ENCODE measurements around the gene TRIM63. TPM values are rescaled to one million over a fixed set of nuclear protein-coding genes. Genes with fewer than 3 reads are reported as not detected.
A peak's percentile ranks its signal among the peaks of the same experiment; 100 is the strongest.

Gene TRIM63
- total and polyA plus RNA-seq, 9 of the 15 experiments (the other 6 are each of a cell fraction or from before 2014, with no cell fraction given), result 0.08 to 0.57 (median 0.36) TPM

GRCh38 chr1:26017606-26018005 is 49.8 kb downstream of the TRIM63 start (continued):
- no peak for TF ChIP-seq ETS1 (conservative IDR thresholded peaks at IDR 0.05; ENCODE audit: control insufficient read depth, low read depth, low read length)

GRCh38 chr1:26016953-26017545 is 50.4 kb downstream of the TRIM63 start:
- H3K9me3 ChIP-seq (replicated peaks; ENCODE audit: control insufficient read depth, insufficient read depth, low read depth, low read length), result no peaks in the 10 kb centered on the region
- peak; percentile 6 for FAIRE-seq
- H3K79me2 ChIP-seq (ENCODE audit: control insufficient read depth, insufficient read depth, low read length), result no peaks in the 10 kb centered on the region
- in situ Hi-C loops (cut with MboI), result no loop called here
- no peak overlapping the region; the same call in 1 of the 2 replicates for H2AFZ ChIP-seq (ENCODE audit: low read depth, low read length)
- H3K27me3 ChIP-seq (ENCODE audit: control insufficient read depth in 2 of 2, insufficient read depth in 2 of 2, low read length in 2 of 2), result no peaks in the 10 kb centered on the region
- peak; percentile 7; the same call in 1 of the 3 replicates for ATAC-seq
- BruUV-seq (replicated peaks), result no TSS peak
- no peak overlapping the region for H3K27ac ChIP-seq (ENCODE audit: extremely low read depth, low read depth, low read length)
- peaks cover 15 to 23% of the 10 kb centered on the region in 2 experiments for H3K4me1 ChIP-seq (replicated peaks in 1 of 2; ENCODE audit: control insufficient read depth in 2 of 2, insufficient read depth in 2 of 2, low read length in 2 of 2)
- no peaks in the 10 kb centered on the region for H4K20me1 ChIP-seq (replicated peaks; ENCODE audit: control insufficient read depth, insufficient read depth, low read length)
- H3K9me1 ChIP-seq (ENCODE audit: control insufficient read depth, insufficient read depth, low read length), result no peaks in the 10 kb centered on the region
- ChIA-PET CTCF (ENCODE audit: low intra/inter-chr PET ratio) (no interaction called here), POLR2A (interaction anchor here (0.5 to 1.4 kb wide), 5 partner anchors 11 to 130 kb away, joined by 3 to 6 read pairs (median 3); no protein-coding TSS in a partner anchor)
- H3K4me3 ChIP-seq, result no peak overlapping the region
- 65% methylated on average over 6 of the region's 6 CpGs for WGBS (ENCODE audit: insufficient coverage, low coverage, missing lambda C conversion rate)
- intact Hi-C loops (cut with micrococcal nuclease), result no loop called here
- H3K4me2 ChIP-seq (ENCODE audit: insufficient read depth, low read length), result no peak overlapping the region; the same call in 1 of the 2 replicates
- DNase-seq (ENCODE audit: extremely low read depth in 1 of 4, low spot score in 3 of 4), result no peak
- peak overlapping the region in 1 of 2 experiments; percentile 63; a peak in 1 of 4 replicates for H3K9ac ChIP-seq (ENCODE audit: insufficient read depth in 1 of 2, low read depth in 2 of 2, low read length in 2 of 2)
- no peaks in the 10 kb centered on the region for H3K36me3 ChIP-seq (ENCODE audit: control insufficient read depth, insufficient read depth, low read length)
- TF ChIP-seq MEF2A (IDR thresholded peaks at IDR 0.05; ENCODE audit: control insufficient read depth, low read depth, low read length) (peak; percentile 70; the same call in 1 of the 2 replicates), MEF2D (tag; conservative IDR thresholded peaks at IDR 0.05; ENCODE audit: low read depth) (peak; percentile 82), WHSC1 (IDR thresholded peaks at IDR 0.05; ENCODE audit: low read length) (no peak), CTBP1 (IDR thresholded peaks at IDR 0.05; ENCODE audit: borderline replicate concordance) (0 out of 2 replicates have a peak, but pooled peaks have one; percentile 27), KLF1 (tag; IDR thresholded peaks at IDR 0.05) (no peak), ZNF140 (CRISPR knock-in tag; IDR thresholded peaks at IDR 0.05) (no peak), EGR1 (conservative IDR thresholded peaks at IDR 0.05) (0 out of 2 replicates have a peak, but pooled peaks have one; percentile 14), ETV1 (tag; conservative IDR thresholded peaks at IDR 0.05; ENCODE audit: low read depth) (no peak), TRIM28 (IDR thresholded peaks at IDR 0.05) (no peak), ZFP36 (IDR thresholded peaks at IDR 0.05; ENCODE audit: low read depth, low read length, partially characterized antibody) (peak; percentile 80), ZNF146 (CRISPR knock-in tag; IDR thresholded peaks at IDR 0.05; ENCODE audit: unreplicated experiment) (no peak)
